ENCODE results near the gene PIGS. TPM values are rescaled to one million over a fixed set of nuclear protein-coding genes. Genes with fewer than 3 reads are reported as not detected.

Gene PIGS
- total and polyA plus RNA-seq, 2 donors (not counting 1 experiment from before 2014, with no cell fraction given): 44.1 to 55.1 TPM

GRCh38 chr17:28527181-28527681 lies 44.1 kb downstream of the PIGS start:
- Mint-ChIP-seq H3K4me1 (no peaks in the 10 kb centered on the region), H3K9me3 (ENCODE audit: insufficient read depth) (no peaks in the 10 kb centered on the region), H3K4me3 (no peak overlapping the region), H3K27me3 (peaks cover 3% of the 10 kb centered on the region), H3K27ac (no peak overlapping the region)
- H3K27ac ChIP-seq (ENCODE audit: low read length in 2 of 2): no peak overlapping the region
- H3K36me3 ChIP-seq (replicated peaks in 1 of 2; ENCODE audit: control extremely low read depth in 1 of 2, control insufficient read depth in 1 of 2, extremely low read depth in 1 of 2, insufficient read depth in 2 of 2, low read length in 1 of 2): no peaks in the 10 kb centered on the region
- no peaks in the 10 kb centered on the region for H3K4me1 ChIP-seq (ENCODE audit: control insufficient read depth in 2 of 2, insufficient read depth in 2 of 2, low read length in 2 of 2)
- POLR2A ChIA-PET: no interaction called here
- no peaks in the 10 kb centered on the region for H3K79me2 ChIP-seq (ENCODE audit: control insufficient read depth, insufficient read depth, low read length)
- H3K4me3 ChIP-seq (ENCODE audit: control extremely low read depth in 1 of 5, extremely low read depth in 1 of 5, insufficient read depth in 1 of 5, low read depth in 2 of 5, low read length in 4 of 5): no peak overlapping the region
- no peak for ATAC-seq (ENCODE audit: low read depth)
- no peaks in the 10 kb centered on the region for H4K20me1 ChIP-seq (ENCODE audit: control insufficient read depth, insufficient read depth, low read length, poor library complexity, severe bottlenecking)
- TF ChIP-seq EZH2 (IDR thresholded peaks at IDR 0.05; ENCODE audit: borderline replicate concordance, insufficient read depth, low read depth, low read length, poor library complexity, severe bottlenecking): no peak
- TF ChIP-seq, protein P1, sequence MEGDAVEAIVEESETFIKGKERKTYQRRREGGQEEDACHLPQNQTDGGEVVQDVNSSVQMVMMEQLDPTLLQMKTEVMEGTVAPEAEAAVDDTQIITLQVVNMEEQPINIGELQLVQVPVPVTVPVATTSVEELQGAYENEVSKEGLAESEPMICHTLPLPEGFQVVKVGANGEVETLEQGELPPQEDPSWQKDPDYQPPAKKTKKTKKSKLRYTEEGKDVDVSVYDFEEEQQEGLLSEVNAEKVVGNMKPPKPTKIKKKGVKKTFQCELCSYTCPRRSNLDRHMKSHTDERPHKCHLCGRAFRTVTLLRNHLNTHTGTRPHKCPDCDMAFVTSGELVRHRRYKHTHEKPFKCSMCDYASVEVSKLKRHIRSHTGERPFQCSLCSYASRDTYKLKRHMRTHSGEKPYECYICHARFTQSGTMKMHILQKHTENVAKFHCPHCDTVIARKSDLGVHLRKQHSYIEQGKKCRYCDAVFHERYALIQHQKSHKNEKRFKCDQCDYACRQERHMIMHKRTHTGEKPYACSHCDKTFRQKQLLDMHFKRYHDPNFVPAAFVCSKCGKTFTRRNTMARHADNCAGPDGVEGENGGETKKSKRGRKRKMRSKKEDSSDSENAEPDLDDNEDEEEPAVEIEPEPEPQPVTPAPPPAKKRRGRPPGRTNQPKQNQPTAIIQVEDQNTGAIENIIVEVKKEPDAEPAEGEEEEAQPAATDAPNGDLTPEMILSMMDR (IDR thresholded peaks at IDR 0.05): no peak
- WGBS (ENCODE audit: insufficient coverage): 92% methylated on average over 1 of the region's 2 CpGs
- H2AFZ ChIP-seq (ENCODE audit: insufficient read depth, low read depth, low read length, poor library complexity, severe bottlenecking): no peak overlapping the region
- H3K9ac ChIP-seq (ENCODE audit: low read length): no peak overlapping the region
- no peak for DNase-seq
- intact Hi-C loops (cut with micrococcal nuclease): no loop called here
- CTCF ChIA-PET: interaction anchor here (0.6 to 0.7 kb wide), 3 partner anchors 16 to 237 kb away, joined by 3 to 7 read pairs (median 4); no protein-coding TSS in a partner anchor
- no peak overlapping the region for H3K4me2 ChIP-seq (replicated peaks; ENCODE audit: low read depth, low read length, poor library complexity, severe bottlenecking)
- H3K9me3 ChIP-seq (ENCODE audit: control extremely low read depth in 1 of 3, control insufficient read depth in 2 of 3, insufficient read depth in 1 of 3, low read length in 2 of 3): no peaks in the 10 kb centered on the region
- H3K27me3 ChIP-seq (replicated peaks in 1 of 4; ENCODE audit: control extremely low read depth in 1 of 4, control insufficient read depth in 3 of 4, insufficient read depth in 4 of 4, low read length in 3 of 4): peaks cover 0 to 2% (median 0%) of the 10 kb centered on the region in 4 experiments

DNA sequence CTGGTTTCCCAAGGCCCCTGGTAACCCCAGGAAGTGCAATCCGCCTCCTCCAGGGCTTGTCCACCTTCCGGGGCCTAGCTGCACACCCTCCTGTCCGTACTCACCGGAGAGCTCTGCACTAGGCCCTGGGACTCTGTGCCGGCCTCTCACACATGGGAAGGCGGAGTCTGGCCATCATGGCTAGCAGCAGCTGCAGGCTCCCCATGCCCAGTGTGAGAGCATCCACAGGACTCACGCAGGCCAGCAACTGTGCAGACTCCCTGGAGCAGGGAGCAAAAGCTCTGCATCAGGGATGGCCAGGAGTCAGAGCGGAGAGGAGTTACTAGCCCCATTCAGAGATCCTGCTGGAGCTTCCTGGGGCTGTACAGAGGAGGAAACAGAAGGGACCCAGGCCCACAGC lies 44.9 kb downstream of the PIGS start:
- CTCF ChIA-PET: interaction anchor here (0.6 to 0.7 kb wide), 2 partner anchors 17 to 40 kb away, joined by 4 to 7 read pairs; no protein-coding TSS in a partner anchor

More for the DNA sequence above, 44.9 kb downstream of the PIGS start:
- no peak for TF ChIP-seq EZH2 (IDR thresholded peaks at IDR 0.05; ENCODE audit: borderline replicate concordance, insufficient read depth, low read depth, low read length, poor library complexity, severe bottlenecking)
- Mint-ChIP-seq H3K9me3 (ENCODE audit: insufficient read depth) (no peaks in the 10 kb centered on the region), H3K27me3 (peaks cover 3% of the 10 kb centered on the region), H3K4me3 (no peak overlapping the region), H3K4me1 (no peaks in the 10 kb centered on the region), H3K27ac (no peak overlapping the region)
- Histone ChIP-seq H3K27me3 (replicated peaks in 1 of 4; ENCODE audit: control extremely low read depth in 1 of 4, control insufficient read depth in 3 of 4, insufficient read depth in 4 of 4, low read length in 3 of 4) (peaks cover 0 to 1% (median 0%) of the 10 kb centered on the region in 4 experiments), H3K36me3 (replicated peaks in 1 of 2; ENCODE audit: control extremely low read depth in 1 of 2, control insufficient read depth in 1 of 2, extremely low read depth in 1 of 2, insufficient read depth in 2 of 2, low read length in 1 of 2) (no peaks in the 10 kb centered on the region), H3K9me3 (ENCODE audit: control extremely low read depth in 1 of 3, control insufficient read depth in 2 of 3, insufficient read depth in 1 of 3, low read length in 2 of 3) (no peaks in the 10 kb centered on the region), H3K27ac (ENCODE audit: low read length in 2 of 2) (no peak overlapping the region), H3K4me1 (ENCODE audit: control insufficient read depth in 2 of 2, insufficient read depth in 2 of 2, low read length in 2 of 2) (no peaks in the 10 kb centered on the region), H3K79me2 (ENCODE audit: control insufficient read depth, insufficient read depth, low read length) (no peaks in the 10 kb centered on the region), H3K4me2 (replicated peaks; ENCODE audit: low read depth, low read length, poor library complexity, severe bottlenecking) (no peak overlapping the region), H2AFZ (ENCODE audit: insufficient read depth, low read depth, low read length, poor library complexity, severe bottlenecking) (no peak overlapping the region), H4K20me1 (ENCODE audit: control insufficient read depth, insufficient read depth, low read length, poor library complexity, severe bottlenecking) (no peaks in the 10 kb centered on the region), H3K9ac (ENCODE audit: low read length) (no peak overlapping the region), H3K4me3 (ENCODE audit: control extremely low read depth in 1 of 5, extremely low read depth in 1 of 5, insufficient read depth in 1 of 5, low read depth in 2 of 5, low read length in 4 of 5) (no peak overlapping the region)
- POLR2A ChIA-PET: no interaction called here
- intact Hi-C loops (cut with micrococcal nuclease): no loop called here
- ATAC-seq (ENCODE audit: low read depth) (no peak), DNase-seq (no peak)
- WGBS (ENCODE audit: insufficient coverage): 86% methylated on average over 8 of the region's 8 CpGs
